HG03457 (cell line): ENCODE measurements around the gene MARCO.

ENCODE experiments used
- ATAC-seq: cut with Tn5 transposase; IDR thresholded peaks from one replicate; pipeline ENCODE4 v1.9.1; 2021; ENCODE audit warnings: moderate number of reproducible peaks; ENCODE audit not compliant: unreplicated experiment

Gene MARCO

GRCh38 chr2:118942031-118942430, at the start of gene MARCO:
Gene MARCO (plus strand): TSS chr2:118942194. CDS start chr2:118942301, 107 bp downstream.
- ATAC-seq, result no peak

GRCh38 chr2:118893100-118893499, 48.9 kb upstream of the MARCO start:
- no peak for ATAC-seq

- no peak for ATAC-seq
Measured at GRCh38 chr2:118902266-118903028, 39.5 kb upstream of the MARCO start.

GRCh38 chr2:118903029-118903351, 39.0 kb upstream of the MARCO start:
- ATAC-seq, result no peak

- no peak for ATAC-seq
Measured at GRCh38 chr2:118903551-118904479, 38.2 kb upstream of the MARCO start.

- ATAC-seq, result no peak
Measured at GRCh38 chr2:118905206-118905605, 36.8 kb upstream of the MARCO start.

- no peak for ATAC-seq
Measured at GRCh38 chr2:118906186-118906585, 35.8 kb upstream of the MARCO start.

GRCh38 chr2:118907759-118908158, 34.2 kb upstream of the MARCO start:
- ATAC-seq, result no peak

- no peak for ATAC-seq
Measured at GRCh38 chr2:118909191-118909590, 32.8 kb upstream of the MARCO start.

- no peak for ATAC-seq
Measured at GRCh38 chr2:118911166-118911856, 30.7 kb upstream of the MARCO start.

- no peak for ATAC-seq
Measured at GRCh38 chr2:118911936-118912335, 30.1 kb upstream of the MARCO start.

GRCh38 chr2:118913131-118913802, 28.7 kb upstream of the MARCO start:
- ATAC-seq, result no peak

GRCh38 chr2:118913803-118914645, 28.0 kb upstream of the MARCO start:
- ATAC-seq, result no peak

- no peak for ATAC-seq
Measured at GRCh38 chr2:118914721-118915453, 27.1 kb upstream of the MARCO start.

- no peak for ATAC-seq
Measured at GRCh38 chr2:118918017-118918416, 24.0 kb upstream of the MARCO start.

GRCh38 chr2:118921646-118922045, 20.3 kb upstream of the MARCO start:
- no peak for ATAC-seq

- no peak for ATAC-seq
Measured at GRCh38 chr2:118922254-118922653, 19.7 kb upstream of the MARCO start.

GRCh38 chr2:118923371-118923770, 18.6 kb upstream of the MARCO start:
- ATAC-seq, result no peak

- ATAC-seq, result no peak
Measured at GRCh38 chr2:118925476-118925875, 16.5 kb upstream of the MARCO start.
